ENCODE data around the gene GABRG3. TPM values are rescaled to one million over a fixed set of nuclear protein-coding genes. Genes with fewer than 3 reads are reported as not detected.

GABRG3 gene
- total RNA-seq, 1 donor from 2014 or later: not detected

GRCh38 chr15:27124287-27124871, 153.4 kb downstream of the GABRG3 start:
- Histone ChIP-seq H3K9me3 (no peaks in the 10 kb centered on the region), H3K4me1 (no peaks in the 10 kb centered on the region), H3K27me3 (ENCODE audit: low read depth) (no peaks in the 10 kb centered on the region), H3K4me3 (no peak overlapping the region), H3K36me3 (no peaks in the 10 kb centered on the region), H3K27ac (no peak overlapping the region)
- no peak for DNase-seq
- intact Hi-C loops (cut with DNase I): no loop called here
- TF ChIP-seq CTCF (IDR thresholded peaks at IDR 0.05): no peak
- no peak for ATAC-seq

- Histone ChIP-seq H3K9me3 (no peaks in the 10 kb centered on the region), H3K27me3 (ENCODE audit: low read depth) (no peaks in the 10 kb centered on the region), H3K27ac (no peak overlapping the region), H3K4me3 (no peak overlapping the region), H3K4me1 (no peaks in the 10 kb centered on the region), H3K36me3 (no peaks in the 10 kb centered on the region)
- no peak for TF ChIP-seq CTCF (IDR thresholded peaks at IDR 0.05)
- DNase-seq: no peak
- intact Hi-C loops (cut with DNase I): no loop called here
- ATAC-seq: no peak
These were observed 154.2 kb downstream of the GABRG3 start for GRCh38 chr15:27125185-27125584.

- DNase-seq: no peak
- no peaks in the 10 kb centered on the region for H3K4me1 ChIP-seq
- no peaks in the 10 kb centered on the region for H3K9me3 ChIP-seq
- intact Hi-C loops (cut with DNase I): no loop called here
- ATAC-seq: no peak
- H3K36me3 ChIP-seq: no peaks in the 10 kb centered on the region
- no peaks in the 10 kb centered on the region for H3K27me3 ChIP-seq (ENCODE audit: low read depth)
- TF ChIP-seq CTCF (IDR thresholded peaks at IDR 0.05): no peak
- no peak overlapping the region for H3K4me3 ChIP-seq
- H3K27ac ChIP-seq: no peak overlapping the region
These were observed 155.5 kb downstream of the GABRG3 start for GRCh38 chr15:27126449-27126848.

- no peak for DNase-seq
- TF ChIP-seq CTCF (IDR thresholded peaks at IDR 0.05): no peak
These were observed 157.0 kb downstream of the GABRG3 start for GRCh38 chr15:27127815-27128570.

GRCh38 chr15:27133249-27133648, 162.3 kb downstream of the GABRG3 start:
- Histone ChIP-seq H3K36me3 (no peaks in the 10 kb centered on the region), H3K4me1 (no peaks in the 10 kb centered on the region), H3K4me3 (no peak overlapping the region), H3K27ac (no peak overlapping the region), H3K27me3 (ENCODE audit: low read depth) (no peaks in the 10 kb centered on the region), H3K9me3 (no peaks in the 10 kb centered on the region)
- ATAC-seq: no peak
- intact Hi-C loops (cut with DNase I): no loop called here
- DNase-seq: no peak
- no peak for TF ChIP-seq CTCF (IDR thresholded peaks at IDR 0.05)

More at GRCh38 chr15:27127815-27128570, 157.0 kb downstream of the GABRG3 start:
- Histone ChIP-seq H3K36me3 (no peaks in the 10 kb centered on the region), H3K4me3 (no peak overlapping the region), H3K9me3 (no peaks in the 10 kb centered on the region), H3K27ac (no peak overlapping the region), H3K27me3 (ENCODE audit: low read depth) (no peaks in the 10 kb centered on the region), H3K4me1 (no peaks in the 10 kb centered on the region)
- intact Hi-C loops (cut with DNase I): no loop called here
- no peak for ATAC-seq
